NCI-H526 (cell line): ENCODE data around the gene CTBP1.

Experiments
- DNase-seq, 2 experiments: peaks; one replicate each; lab custom pipeline; 2025; lab: John Stamatoyannopoulos, UW

The CTBP1 gene

DNA sequence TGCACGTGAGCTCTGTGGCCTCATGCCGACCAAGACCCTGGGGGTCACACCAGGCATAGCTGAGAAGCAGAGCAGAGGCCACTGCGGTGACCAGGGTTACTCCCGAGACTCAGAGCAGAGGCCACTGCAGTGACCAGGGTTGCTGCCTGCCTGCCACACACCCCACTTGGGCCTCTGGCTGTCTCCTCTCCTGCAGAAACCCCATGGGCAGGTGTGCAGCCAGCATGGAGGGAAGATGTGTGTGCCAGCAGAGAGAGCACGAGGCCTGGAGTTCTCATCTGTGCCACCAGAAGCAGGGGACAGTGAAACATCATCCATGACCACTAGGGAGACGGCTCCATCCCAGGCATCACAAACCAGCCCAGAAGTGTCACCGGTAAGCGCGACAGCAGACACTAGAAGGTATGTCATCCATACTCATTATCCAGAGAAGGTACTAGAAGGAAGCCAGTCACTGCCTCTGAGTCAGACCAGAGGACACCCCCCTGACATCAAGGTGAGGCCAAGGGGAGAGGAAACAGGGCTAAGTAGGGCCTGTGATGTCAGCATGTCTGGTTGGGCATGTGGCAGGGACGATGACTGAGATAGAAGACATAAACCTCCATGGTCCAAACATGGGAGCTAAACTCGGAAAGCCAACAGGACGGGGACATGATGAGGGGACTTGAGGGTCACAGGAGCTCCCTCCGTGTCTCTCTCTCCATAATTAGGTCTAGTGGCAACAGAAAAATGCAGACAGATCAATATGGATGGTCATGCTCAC lies 52.3 kb downstream of the CTBP1 start:
- DNase-seq = no peak

DNA sequence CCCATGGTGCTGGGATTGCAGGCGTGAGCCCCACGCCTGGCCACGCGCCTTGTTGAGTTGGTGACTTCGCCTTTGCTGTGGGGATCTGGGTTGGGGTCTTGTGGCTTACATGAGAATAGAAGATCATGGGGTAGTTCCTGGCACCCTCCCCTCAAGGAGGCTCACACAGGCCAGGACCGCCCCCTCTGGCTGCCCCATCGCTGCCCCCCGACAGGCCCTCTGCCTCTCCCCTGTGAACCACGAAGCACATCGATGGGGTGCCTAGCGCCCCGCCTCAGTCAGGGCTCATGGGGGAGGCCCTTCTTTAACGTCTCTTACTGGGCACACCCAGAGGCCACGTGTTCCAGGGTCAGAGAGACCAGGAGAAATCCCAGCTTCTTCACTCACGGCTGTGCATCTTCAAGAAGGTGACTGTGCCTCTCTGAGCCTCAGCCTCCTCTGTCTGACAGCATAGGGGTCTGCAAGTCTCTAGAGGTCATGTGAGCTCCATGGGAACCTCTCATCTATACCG lies 53.0 kb downstream of the CTBP1 start:
- no peak for DNase-seq

DNA sequence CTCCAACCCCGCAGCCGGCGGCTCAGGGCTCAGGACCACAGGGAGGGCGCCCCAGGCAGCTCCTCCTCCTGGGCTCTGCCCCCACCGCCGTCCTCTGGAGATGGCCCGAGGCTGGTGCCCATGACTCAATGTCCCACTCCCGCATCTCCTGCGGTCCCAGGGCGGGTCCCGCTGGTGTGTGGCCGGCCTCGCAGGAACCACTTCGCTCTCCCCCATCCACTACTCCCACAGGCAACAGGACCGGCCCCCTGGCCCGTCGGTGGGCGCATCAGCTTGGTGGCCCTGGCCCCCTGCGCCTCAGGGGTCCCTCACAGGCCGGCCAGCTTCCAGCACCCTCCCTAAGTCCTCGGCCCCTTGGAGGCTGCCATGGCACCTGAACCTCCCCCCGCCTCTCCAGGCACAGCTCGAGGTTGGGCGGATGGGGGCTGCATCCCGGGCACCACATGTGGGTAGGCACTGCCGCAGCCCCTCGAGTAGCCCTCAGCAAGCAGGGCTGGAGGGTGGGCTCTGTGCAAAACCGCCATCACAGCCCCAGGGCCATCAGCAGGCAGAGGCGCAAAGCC lies 53.7 kb downstream of the CTBP1 start:
- no peak for DNase-seq

DNA sequence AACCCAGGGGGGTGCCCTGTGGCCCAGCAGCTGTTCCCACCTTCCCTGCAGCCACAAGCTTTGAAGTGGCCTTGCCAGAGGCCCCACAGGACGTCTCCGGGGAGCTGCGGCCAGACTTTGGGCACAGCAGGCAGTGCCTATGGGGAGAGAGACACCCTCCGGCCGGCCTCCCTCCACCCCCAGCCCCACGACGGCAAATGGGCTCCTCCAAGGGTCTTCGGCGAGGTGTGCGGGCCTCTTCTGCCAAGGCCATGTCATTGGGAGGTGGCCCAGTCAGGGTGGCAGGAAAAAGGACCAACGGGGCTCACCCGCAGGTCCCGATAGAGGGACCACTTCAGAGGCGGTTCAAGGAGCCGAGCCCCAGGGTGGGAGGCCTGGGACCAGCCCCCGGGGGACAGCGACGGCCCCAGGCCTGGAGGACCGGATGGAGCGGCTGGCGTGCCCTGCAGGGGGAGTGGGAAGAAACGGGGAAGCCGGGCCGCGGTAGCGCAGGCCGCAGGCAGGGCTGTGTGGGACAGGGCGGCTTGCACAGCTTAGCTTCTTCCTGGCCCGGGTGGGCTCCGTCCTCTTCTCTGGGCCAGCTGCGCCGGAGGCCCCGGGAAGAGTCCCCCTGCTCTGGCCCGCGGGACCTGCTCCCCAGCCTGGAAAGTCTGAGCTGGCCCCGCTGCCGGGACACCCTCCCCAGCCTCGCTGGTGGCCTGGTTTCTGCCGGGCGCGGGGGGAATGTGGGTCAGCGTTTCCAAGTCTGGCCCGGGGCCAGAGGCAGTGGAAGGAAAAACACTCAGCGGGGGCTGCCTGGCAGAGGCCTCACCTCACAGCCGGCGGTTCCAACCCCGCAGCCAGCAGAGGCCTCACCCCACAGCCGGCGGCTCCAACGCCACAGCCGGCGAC lies 54.7 kb downstream of the CTBP1 start:
- peak in 1 of 2 experiments; percentile 36 for DNase-seq

DNA sequence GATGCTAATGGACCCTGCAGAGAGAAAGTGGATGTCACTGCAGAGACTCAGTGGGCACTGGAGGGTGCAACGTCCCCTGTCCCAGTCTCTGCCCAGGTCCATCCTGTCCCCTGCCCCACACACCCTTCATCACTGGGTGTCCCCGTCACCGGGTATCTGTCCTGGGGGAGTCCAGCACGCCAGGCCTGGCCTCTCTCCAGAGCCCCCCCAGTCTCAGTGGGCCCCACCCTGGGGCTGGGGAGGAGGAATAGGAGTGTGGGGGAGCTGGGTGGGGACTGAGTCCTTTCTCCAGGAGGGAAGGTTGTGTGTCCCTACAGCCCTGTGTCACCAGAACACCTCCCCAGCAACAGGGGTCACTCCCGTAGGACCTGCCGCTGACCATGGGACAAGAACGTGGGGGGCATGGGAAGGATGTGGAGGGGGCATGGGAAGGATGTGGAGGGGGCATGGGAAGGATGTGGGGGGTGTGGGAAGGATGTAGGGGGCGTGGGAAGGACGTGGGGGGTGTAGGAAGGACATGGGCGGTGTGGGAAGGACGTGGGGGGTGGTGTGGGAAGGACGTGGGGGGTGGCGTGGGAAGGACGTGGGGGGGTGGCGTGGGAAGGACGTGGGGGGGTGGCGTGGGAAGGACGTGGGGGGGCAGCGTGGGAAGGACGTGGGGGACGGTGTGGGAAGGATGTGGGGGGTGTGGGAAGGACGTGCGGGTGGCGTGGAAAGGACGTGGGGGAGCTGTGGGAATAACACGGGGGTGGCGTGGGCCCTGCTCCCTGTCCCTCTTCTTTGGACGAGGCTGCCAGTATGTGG lies 55.5 kb downstream of the CTBP1 start:
- DNase-seq = no peak

DNA sequence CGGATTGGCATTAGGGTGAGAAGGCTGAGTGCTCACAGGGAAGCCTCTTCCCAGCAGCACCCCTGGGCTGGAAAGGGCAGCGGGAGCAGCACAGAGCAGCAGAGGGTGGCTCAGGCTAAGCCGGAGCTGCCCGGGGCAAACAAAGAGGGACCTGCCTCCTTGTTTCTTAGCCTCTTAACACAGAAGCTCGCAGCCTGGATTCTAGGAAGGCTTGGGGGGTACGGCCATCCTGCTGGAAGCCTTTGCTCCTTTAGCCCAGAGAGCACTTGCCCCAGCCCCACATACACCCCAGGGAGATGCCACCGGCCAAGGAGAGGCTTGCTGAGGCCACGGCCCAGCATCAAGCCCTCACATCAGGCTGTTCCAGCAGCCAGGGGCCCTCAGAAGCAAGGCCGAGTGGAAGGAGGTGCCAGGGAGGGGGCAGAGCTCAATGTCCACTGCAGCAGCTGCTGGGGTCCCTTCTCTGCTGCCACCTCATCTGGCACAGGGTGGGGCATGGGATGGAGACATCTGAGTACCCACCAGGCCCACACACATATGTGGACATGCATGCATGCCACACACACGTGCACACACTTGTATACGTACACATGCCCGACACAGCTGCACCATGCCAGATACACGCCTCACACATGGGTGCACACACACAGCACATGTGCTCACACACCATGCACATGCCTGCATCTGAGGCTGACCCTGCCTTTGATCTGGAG lies 56.3 kb downstream of the CTBP1 start:
- DNase-seq = no peak

DNA sequence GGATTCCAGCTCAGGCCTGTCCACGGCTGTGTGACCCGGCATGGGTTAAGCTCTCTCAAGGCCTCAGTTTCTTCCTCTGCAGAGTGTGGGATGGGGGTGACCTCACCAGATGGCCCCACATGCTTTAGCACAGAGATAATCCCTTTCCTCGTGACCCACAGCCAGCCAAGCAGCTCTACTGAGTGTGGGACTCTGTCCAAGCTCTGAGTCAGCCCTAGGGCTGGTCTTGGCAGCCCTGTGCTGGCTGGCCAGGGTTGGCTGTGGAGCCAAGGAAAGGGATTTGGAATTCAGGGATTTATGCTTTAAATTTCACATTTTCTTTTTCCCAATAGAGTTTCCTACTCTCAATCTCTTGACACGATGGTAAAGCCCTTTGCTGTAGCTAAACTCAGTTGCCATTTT lies 56.8 kb downstream of the CTBP1 start:
- DNase-seq = no peak

DNA sequence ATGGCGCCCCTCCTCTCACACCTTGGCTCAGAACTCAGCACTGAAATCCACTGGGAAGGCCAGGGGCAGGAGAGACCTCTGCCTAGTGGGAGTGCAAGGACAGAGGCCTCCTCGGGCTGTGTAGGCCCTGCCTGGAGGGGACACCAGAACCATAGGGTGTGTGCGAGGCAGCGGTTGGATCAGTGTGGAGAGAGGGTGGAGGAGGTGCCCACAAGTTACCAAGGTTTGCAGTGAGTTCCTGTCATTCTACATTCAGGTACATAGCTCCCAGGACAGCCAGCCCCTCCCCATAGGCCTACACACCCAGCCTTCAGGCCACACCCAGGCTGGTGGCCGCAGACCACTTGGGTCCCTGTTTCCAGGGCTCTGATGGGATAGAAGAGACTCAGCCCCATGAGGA lies 57.3 kb downstream of the CTBP1 start:
- DNase-seq = no peak

DNA sequence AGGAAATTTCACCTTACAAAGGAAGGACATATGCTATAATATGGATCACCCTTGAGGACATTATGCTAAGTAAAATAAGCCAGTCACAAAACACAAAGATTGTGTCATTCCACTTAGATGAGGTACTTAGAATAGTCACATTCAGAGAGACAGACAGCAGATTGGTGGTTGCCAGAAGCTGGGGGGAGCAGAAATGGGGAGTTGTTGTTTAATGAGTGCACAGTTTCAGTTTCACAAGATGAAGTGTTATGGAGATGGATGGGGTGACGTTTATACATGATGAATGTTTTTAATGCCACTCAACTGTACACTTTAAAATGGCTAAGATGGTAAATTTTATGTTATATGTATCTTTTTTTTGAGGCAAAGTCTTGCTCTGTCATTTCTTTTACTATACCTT lies 61.7 kb downstream of the CTBP1 start:
- no peak for DNase-seq

DNA sequence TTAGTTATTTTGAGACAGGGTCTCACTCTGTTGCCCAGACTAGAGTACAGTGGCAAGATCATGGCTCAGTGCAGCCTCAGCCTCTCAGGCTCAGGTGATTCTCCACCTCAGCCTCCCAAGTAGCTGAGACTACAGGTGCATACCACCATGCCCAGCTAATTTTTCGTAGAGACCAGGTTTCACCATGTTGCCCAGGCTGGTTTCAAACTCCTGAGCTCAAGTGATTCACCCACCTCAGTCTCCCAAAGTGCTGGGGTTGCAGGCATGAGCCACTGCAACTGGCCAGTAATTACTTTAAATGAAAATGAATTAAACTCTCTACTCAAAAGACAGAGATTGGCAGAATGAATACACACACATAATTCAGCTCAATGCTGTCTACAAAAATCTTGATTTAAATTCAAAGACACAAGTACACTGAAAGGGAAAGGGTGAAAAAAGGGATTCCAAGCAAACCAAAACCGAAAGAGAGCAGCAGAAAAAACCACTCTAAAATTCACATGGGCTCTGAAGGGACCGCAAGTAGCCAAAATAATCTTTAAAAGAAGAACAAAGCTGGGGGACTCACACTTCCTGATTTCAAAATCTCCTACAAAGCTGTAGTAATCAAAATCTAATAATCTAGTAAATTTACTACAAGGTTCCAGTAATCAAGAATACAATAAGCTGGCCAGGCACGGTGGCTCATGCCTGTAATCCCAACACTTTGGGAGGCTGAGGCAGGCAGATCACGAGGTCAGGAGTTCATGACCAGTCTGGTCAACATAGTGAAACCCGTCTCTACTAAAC lies 64.8 kb downstream of the CTBP1 start:
- no peak for DNase-seq

DNA sequence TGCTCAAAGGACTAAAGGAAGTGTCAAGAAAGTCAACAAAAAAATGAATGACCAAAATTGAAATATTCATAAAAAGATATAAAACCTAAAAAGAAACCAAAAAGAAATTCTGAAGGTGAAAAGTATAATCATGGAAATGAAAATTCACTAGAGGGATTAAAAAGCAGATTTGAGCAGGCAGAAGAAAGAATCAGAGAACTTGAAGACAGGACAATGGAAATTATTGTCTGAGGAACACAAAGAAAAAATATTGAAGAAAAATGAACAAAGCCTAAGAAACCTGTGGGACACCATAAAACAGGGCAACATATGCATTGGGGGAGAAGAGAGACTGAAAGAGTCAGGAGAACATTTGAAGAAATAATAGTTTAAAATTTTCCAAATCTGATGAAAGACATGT lies 66.6 kb downstream of the CTBP1 start:
- no peak for DNase-seq

DNA sequence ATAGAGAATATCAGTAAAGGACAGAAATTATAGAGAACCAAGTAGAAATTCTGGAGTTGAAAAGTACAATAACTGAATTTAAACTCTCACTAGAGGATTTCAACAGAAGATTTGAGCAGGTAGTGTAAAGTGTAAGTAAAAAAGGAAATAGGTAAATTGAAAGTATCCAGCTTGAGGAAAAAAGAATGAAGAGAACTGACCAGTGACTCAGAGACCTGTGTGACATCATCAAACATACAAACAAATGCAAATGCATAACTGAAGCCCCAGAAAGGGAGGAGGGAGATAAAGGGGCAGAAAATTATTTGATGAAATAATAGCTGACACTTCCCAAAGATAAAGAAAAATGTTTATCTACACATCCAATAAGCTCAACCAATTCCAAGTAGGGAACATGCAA lies 68.3 kb downstream of the CTBP1 start:
- no peak for DNase-seq

DNA sequence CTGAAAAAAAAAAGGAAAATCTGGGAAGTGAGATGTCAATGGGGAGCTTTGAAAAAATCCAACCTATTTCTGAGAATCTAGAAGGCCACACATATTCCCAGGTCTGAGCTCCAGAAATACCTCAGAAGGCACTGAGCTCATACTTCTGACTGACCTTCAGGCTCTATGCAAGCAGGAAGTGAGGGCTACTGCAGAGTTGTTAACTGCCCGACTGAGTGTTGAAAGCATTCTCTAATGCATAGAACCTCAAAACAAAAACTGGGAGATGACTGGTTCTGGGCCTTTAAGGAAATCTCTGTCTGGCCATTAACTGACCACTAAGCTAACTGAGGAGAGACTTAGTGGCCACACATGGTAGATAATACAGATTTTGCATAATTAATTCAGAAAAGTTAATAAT lies 69.0 kb downstream of the CTBP1 start:
- DNase-seq = no peak

DNA sequence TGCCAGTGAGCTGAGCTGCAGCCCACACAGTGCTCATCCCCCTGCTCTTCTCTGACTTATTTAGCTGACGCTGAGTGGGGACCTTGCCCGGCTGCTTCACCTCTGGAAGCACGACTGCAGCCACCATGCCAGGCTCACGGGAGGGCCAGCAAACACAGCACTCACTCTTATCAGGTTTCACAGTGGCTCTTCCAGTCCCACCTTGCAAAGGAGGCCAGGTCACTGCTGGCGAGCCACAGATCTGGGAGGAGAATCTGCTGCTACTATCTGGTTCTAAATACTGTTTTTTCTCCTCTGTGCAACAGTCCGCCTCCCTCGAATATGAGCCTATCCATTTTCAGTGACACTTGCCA lies 69.9 kb downstream of the CTBP1 start:
- DNase-seq = peak in 1 of 2 experiments; percentile 30

DNA sequence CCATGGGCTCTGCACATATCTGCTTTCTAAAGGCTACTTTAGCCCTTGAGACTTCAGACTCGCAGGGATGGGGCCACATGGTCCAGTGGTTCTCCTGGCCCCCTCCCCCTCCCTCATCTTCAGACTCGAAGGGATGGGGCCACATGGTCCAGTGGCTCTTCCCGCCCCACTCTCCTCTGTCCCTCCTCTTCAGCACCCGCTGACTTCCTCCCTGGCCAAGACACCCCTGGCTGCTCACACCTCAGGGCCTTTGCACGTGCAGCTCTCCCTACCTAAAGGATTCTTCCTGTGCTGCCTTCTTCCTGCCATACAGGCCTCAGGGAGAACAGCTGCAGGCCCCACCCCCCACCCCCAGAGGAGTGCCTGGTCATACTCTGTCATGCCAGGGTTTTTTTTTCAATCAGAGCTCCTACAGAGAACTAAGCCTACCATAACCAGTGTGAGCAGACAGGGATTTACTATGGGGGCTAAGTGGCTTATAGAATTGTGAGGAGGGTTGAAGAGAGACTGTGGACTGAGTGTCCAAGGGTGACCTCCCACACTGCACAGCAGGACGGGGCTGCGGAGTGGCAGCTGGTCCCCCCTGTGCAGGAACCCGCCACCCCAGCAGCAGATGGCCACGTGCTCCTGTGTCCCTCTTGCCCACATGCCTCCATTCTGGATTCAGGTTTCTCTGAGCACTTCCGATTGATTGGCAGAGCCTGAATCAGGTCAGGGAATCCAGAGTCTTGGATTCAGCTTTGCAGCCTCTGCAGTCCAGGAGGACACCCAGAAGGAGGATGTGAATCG lies 70.4 kb downstream of the CTBP1 start:
- no peak for DNase-seq

DNA sequence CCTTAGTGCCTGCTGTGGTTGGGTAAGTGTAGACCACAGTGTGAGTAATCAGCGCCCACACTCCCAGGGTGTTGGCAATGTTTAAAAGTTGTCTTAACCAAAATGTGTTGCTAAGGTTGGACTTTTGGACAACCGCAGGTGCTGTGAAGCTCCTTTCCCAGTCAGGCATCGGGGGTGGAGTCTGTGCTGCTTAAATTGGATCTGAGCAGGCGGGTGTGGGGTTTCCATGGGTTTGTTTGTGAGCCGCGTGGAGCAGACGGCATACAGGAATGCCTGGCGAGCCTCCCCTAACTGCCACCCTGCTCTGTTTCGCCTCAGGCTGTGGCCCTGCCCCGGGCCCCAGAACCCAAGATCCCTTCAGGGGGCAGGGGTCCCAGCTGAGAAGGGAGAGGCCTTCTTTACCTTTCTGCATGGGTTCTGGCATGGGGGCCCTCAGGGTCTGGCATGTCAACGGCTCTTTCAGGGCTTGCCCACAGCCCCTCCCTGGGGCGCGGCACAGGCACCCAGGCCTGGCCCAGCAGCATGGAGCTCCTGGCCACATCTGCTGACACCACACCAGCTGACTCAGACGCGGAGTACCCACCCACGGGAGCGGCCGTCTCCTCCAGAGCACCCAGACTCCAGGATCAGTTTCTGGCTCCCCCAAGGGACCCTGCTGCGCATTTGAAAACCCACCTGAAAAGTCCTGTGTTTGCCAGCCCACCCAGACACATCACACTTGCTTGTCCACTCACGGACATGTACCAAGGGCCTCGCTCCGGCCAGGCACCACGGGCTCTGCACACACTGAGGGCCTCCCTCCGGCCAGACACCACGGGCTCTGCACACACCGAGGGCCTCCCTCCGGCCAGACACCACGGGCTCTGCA lies 71.4 kb downstream of the CTBP1 start:
- peak; percentile 21 to 40 for DNase-seq

DNA sequence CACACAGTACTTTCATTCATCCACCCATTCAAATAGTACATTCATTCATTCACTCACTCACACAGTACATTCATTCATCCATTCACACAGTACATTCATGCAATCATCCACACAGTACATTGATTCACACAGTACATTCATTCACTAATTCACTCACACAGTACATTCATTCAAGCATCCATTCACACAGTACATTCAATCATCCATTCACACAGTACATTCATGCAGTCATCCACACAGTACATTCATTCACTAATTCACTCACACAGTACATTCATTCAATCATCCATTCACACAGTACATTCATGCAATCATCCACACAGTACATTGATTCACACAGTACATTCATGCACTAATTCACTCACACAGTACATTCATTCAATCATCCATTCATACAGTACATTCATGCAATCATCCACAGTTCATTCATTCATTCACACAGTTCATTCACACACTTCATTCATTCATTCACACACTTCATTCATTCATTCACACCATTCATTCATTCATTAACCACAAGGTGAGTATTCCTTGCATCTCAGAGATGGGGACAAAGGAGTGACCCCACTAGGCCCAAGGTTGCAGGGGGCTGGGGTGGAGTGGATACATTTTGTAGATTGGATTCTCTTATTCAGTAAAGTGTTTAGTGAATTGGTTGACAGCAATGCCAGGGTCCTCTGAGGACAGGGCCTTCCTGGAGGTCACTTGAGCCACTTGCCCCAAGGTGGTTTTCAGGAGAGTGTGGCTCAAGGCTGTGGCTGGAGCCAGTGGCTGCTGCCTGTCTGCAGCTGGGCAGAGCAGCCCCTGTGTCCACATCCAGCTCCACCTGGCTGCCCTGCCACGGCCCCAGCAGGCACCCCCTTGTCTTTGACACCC lies 72.3 kb downstream of the CTBP1 start:
- DNase-seq = no peak
